ENCODE measurements around the gene PXYLP1.
A peak's percentile ranks its signal among the peaks of the same experiment; 100 is the strongest.

The PXYLP1 gene

GRCh38 chr3:141330718-141331376, 99.2 kb downstream of the PXYLP1 start:
- H3K27ac Mint-ChIP-seq = peak overlapping the region in 1 of 3 experiments; percentile 52
- no peaks in the 10 kb centered on the region for H3K36me3 Mint-ChIP-seq (ENCODE audit: low read depth)
- no peaks in the 10 kb centered on the region for H3K9me3 Mint-ChIP-seq
- no peak for TF ChIP-seq CTCF (IDR thresholded peaks at IDR 0.05; ENCODE audit: unreplicated experiment in 3 of 3)
- H3K4me3 Mint-ChIP-seq = no peak overlapping the region
- H3K27me3 Mint-ChIP-seq (ENCODE audit: low read depth) = no peaks in the 10 kb centered on the region
- H3K4me1 Mint-ChIP-seq = peaks cover 17% of the 10 kb centered on the region

GRCh38 chr3:141331377-141332318, 100.0 kb downstream of the PXYLP1 start:
- H3K9me3 Mint-ChIP-seq = no peaks in the 10 kb centered on the region
- H3K27me3 Mint-ChIP-seq (ENCODE audit: low read depth) = no peaks in the 10 kb centered on the region
- TF ChIP-seq CTCF (IDR thresholded peaks at IDR 0.05; ENCODE audit: unreplicated experiment in 3 of 3) = no peak
- H3K36me3 Mint-ChIP-seq (ENCODE audit: low read depth) = no peaks in the 10 kb centered on the region
- peaks cover 10% of the 10 kb centered on the region for H3K4me1 Mint-ChIP-seq
- no peak overlapping the region for H3K4me3 Mint-ChIP-seq
- peak overlapping the region in 2 of 3 experiments; percentile 6 to 28 for H3K27ac Mint-ChIP-seq

GRCh38 chr3:141332416-141332815, 100.8 kb downstream of the PXYLP1 start:
- no peak overlapping the region for H3K4me3 Mint-ChIP-seq

GRCh38 chr3:141333836-141334626, 102.4 kb downstream of the PXYLP1 start:
- no peak overlapping the region for H3K4me3 Mint-ChIP-seq
- no peaks in the 10 kb centered on the region for H3K27me3 Mint-ChIP-seq (ENCODE audit: low read depth)
- H3K36me3 Mint-ChIP-seq (ENCODE audit: low read depth) = no peaks in the 10 kb centered on the region
- peaks cover 2% of the 10 kb centered on the region for H3K9me3 Mint-ChIP-seq
- peaks cover 9% of the 10 kb centered on the region for H3K4me1 Mint-ChIP-seq
- peak overlapping the region in 1 of 3 experiments; percentile 9 for H3K27ac Mint-ChIP-seq
- no peak for TF ChIP-seq CTCF (IDR thresholded peaks at IDR 0.05; ENCODE audit: unreplicated experiment in 3 of 3)

More at GRCh38 chr3:141332416-141332815, 100.8 kb downstream of the PXYLP1 start:
- Mint-ChIP-seq H3K27me3 (ENCODE audit: low read depth) (no peaks in the 10 kb centered on the region), H3K36me3 (ENCODE audit: low read depth) (no peaks in the 10 kb centered on the region), H3K27ac (peak overlapping the region in 1 of 3 experiments; percentile 23), H3K9me3 (no peaks in the 10 kb centered on the region), H3K4me1 (peaks cover 9% of the 10 kb centered on the region)
- TF ChIP-seq CTCF (IDR thresholded peaks at IDR 0.05; ENCODE audit: unreplicated experiment in 3 of 3) = no peak

- Mint-ChIP-seq H3K9me3 (peaks cover 4% of the 10 kb centered on the region), H3K27ac (peak overlapping the region in 1 of 3 experiments; percentile 9), H3K27me3 (ENCODE audit: low read depth) (no peaks in the 10 kb centered on the region), H3K4me3 (no peak overlapping the region), H3K36me3 (ENCODE audit: low read depth) (peaks cover 3% of the 10 kb centered on the region), H3K4me1 (peaks cover 9% of the 10 kb centered on the region)
- TF ChIP-seq CTCF (IDR thresholded peaks at IDR 0.05; ENCODE audit: unreplicated experiment in 3 of 3) = no peak
These were observed 103.1 kb downstream of the PXYLP1 start for GRCh38 chr3:141334627-141335250.

All from nephron (organoid).